ENCODE results near the gene MAD1L1.

MAD1L1 gene

DNA sequence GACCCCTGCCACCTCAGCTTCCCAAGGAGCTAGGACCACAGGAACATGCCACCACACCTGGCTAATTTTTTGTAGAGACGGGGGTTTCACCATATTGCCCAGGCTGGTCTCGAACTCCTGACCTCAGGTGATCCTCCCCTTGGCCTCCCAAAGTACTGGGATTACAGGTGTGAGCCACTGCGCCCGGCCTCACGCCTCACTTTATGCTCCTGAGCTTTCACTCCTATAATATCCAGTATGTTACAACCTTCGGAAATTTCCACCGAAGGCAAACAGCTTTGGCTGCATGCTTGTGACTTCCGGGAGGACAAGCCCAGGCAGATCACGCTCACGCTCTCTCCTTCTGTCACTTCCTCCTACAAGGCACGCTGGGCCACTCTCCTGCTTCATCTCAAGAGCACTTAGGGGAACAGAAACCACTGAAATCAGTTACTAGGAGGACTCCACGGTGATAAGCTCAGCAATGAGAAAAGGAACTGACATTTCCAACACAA lies 4.4 kb upstream of the MAD1L1 start:
- TF ChIP-seq TAF1 (IDR thresholded peaks at IDR 0.05; ENCODE audit: borderline replicate concordance, low read depth, low read length) (no peak), POLR2A (IDR thresholded peaks at IDR 0.05; ENCODE audit: low read depth, low read length) (peak; percentile 37; the same call in 1 of the 2 replicates), POLR2AphosphoS5 (IDR thresholded peaks at IDR 0.05; ENCODE audit: low read depth, low read length) (no peak)
- FAIRE-seq (peak; percentile 98), DNase-seq (ENCODE audit: insufficient read length) (peak; percentile 77)

DNA sequence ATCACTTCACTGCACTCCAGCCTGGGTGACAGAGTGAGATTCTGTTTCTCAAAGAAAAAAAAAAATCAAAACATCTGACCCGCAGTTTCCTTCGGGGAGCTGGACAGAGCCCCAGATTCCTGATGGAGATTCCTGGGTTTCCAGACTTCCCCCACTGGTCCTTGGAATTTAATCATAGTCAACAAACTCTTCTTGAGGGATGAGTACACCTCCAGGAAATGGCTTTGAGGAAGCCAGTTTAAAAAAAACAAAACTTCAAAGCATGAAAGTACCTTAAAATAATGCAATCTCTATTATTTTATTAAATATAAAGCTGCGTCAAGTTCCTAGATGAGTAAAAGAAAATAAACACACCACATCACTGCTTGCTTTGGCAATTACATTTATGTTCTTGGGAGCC lies 1.2 kb upstream of the MAD1L1 start:
- TF ChIP-seq POLR2A (IDR thresholded peaks at IDR 0.05; ENCODE audit: low read depth, low read length), result no peak
- no peak for TF ChIP-seq TAF1 (IDR thresholded peaks at IDR 0.05; ENCODE audit: borderline replicate concordance, low read depth, low read length)
- TF ChIP-seq POLR2AphosphoS5 (IDR thresholded peaks at IDR 0.05; ENCODE audit: low read depth, low read length), result no peak
- no peak for FAIRE-seq
- no peak for DNase-seq (ENCODE audit: insufficient read length)

GRCh38 chr7:2231992-2232765 lies 566 bp downstream of the MAD1L1 start:
- TF ChIP-seq POLR2A (IDR thresholded peaks at IDR 0.05; ENCODE audit: low read depth, low read length), result no peak
- no peak for TF ChIP-seq POLR2AphosphoS5 (IDR thresholded peaks at IDR 0.05; ENCODE audit: low read depth, low read length)
- no peak for TF ChIP-seq TAF1 (IDR thresholded peaks at IDR 0.05; ENCODE audit: borderline replicate concordance, low read depth, low read length)
- DNase-seq (ENCODE audit: insufficient read length) (peak; percentile 64), FAIRE-seq (no peak)

- TF ChIP-seq POLR2AphosphoS5 (IDR thresholded peaks at IDR 0.05; ENCODE audit: low read depth, low read length) (no peak), POLR2A (IDR thresholded peaks at IDR 0.05; ENCODE audit: low read depth, low read length) (no peak), TAF1 (IDR thresholded peaks at IDR 0.05; ENCODE audit: borderline replicate concordance, low read depth, low read length) (no peak)
- no peak for DNase-seq (ENCODE audit: insufficient read length)
Observed at GRCh38 chr7:2230882-2231281, 1.9 kb downstream of the MAD1L1 start.

GRCh38 chr7:2230226-2230625 lies 2.5 kb downstream of the MAD1L1 start:
- TF ChIP-seq POLR2AphosphoS5 (IDR thresholded peaks at IDR 0.05; ENCODE audit: low read depth, low read length), result no peak
- no peak for TF ChIP-seq POLR2A (IDR thresholded peaks at IDR 0.05; ENCODE audit: low read depth, low read length)
- TF ChIP-seq TAF1 (IDR thresholded peaks at IDR 0.05; ENCODE audit: borderline replicate concordance, low read depth, low read length), result no peak
- no peak for FAIRE-seq
- no peak for DNase-seq (ENCODE audit: insufficient read length)

More at GRCh38 chr7:2230882-2231281, 1.9 kb downstream of the MAD1L1 start:
- FAIRE-seq, result no peak

DNA sequence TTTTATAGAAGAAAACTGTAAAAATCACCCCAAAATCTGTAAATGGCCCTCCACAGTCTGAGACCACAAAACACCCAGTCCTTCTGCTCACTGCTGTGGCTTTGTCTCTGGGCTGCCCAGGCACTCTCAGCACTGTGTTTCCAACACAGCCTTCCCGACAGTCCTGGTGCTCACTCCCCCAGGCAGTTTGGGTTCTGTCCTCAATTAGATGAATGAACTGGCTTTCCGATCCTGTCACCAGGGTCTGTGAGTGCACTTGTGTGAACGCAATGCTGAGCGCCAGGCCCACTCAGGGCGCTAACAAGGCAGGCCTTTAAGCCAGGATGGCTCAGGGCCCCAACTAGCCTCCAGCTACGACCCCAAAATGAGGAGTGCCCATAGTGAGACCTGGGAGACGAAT lies 3.3 kb downstream of the MAD1L1 start:
- TF ChIP-seq TAF1 (IDR thresholded peaks at IDR 0.05; ENCODE audit: borderline replicate concordance, low read depth, low read length) (no peak), POLR2AphosphoS5 (IDR thresholded peaks at IDR 0.05; ENCODE audit: low read depth, low read length) (no peak), POLR2A (IDR thresholded peaks at IDR 0.05; ENCODE audit: low read depth, low read length) (no peak)
- DNase-seq (ENCODE audit: insufficient read length) (no peak), FAIRE-seq (no peak)

DNA sequence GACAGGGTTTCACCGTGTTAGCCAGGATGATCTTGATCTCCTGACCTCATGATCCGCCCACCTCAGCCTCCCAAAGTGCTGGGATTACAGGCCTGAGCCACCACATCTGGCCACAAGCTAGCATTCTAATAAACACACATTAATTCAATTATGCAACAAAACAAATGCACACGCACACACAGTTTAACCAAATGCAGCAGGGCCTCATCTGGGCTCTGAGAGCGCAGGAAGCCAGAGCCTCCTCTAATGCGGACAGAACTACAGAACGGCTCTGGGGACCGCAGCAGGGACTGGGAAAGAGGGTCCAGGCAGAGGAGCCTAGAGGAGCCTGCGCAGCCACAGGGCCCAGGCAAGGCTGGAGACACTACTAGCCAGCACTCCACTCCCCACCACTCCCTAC lies 3.8 kb downstream of the MAD1L1 start:
- TF ChIP-seq TAF1 (IDR thresholded peaks at IDR 0.05; ENCODE audit: borderline replicate concordance, low read depth, low read length) (no peak), POLR2A (IDR thresholded peaks at IDR 0.05; ENCODE audit: low read depth, low read length) (no peak), POLR2AphosphoS5 (IDR thresholded peaks at IDR 0.05; ENCODE audit: low read depth, low read length) (no peak)
- FAIRE-seq, result no peak

GRCh38 chr7:2227699-2228098 lies 5.0 kb downstream of the MAD1L1 start:
- FAIRE-seq (no peak), DNase-seq (ENCODE audit: insufficient read length) (no peak)
- no peak for TF ChIP-seq POLR2A (IDR thresholded peaks at IDR 0.05; ENCODE audit: low read depth, low read length)
- TF ChIP-seq TAF1 (IDR thresholded peaks at IDR 0.05; ENCODE audit: borderline replicate concordance, low read depth, low read length), result no peak
- TF ChIP-seq POLR2AphosphoS5 (IDR thresholded peaks at IDR 0.05; ENCODE audit: low read depth, low read length), result no peak

More for the DNA sequence above, 3.8 kb downstream of the MAD1L1 start:
- DNase-seq (ENCODE audit: insufficient read length), result no peak

GRCh38 chr7:2225830-2226229 lies 6.9 kb downstream of the MAD1L1 start:
- no peak for DNase-seq (ENCODE audit: insufficient read length)
- TF ChIP-seq POLR2AphosphoS5 (IDR thresholded peaks at IDR 0.05; ENCODE audit: low read depth, low read length) (no peak), TAF1 (IDR thresholded peaks at IDR 0.05; ENCODE audit: borderline replicate concordance, low read depth, low read length) (no peak), POLR2A (IDR thresholded peaks at IDR 0.05; ENCODE audit: low read depth, low read length) (no peak)
- FAIRE-seq, result no peak

DNA sequence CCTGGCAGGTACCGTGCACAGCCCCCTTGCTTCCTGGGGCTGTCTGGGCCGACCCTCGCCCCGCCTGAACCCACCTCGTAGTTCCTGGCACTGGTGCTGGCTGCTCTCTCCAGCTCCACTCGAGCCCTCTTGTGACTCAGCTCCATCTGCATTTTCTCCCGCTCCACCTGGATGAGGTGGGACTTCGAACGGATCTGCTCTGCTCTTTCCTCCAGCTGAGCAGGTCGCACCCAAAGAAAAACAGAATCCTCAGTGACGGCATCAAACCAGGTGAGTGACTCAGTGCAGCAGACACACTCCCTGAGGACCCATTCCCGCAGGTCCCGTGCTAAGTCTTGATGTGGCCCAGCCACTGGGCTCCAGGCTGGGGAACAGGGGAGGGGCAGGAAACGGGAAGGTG lies 7.4 kb downstream of the MAD1L1 start:
- DNase-seq (ENCODE audit: insufficient read length) (no peak), FAIRE-seq (no peak)
- no peak for TF ChIP-seq TAF1 (IDR thresholded peaks at IDR 0.05; ENCODE audit: borderline replicate concordance, low read depth, low read length)
- TF ChIP-seq POLR2A (IDR thresholded peaks at IDR 0.05; ENCODE audit: low read depth, low read length), result no peak
- no peak for TF ChIP-seq POLR2AphosphoS5 (IDR thresholded peaks at IDR 0.05; ENCODE audit: low read depth, low read length)

DNA sequence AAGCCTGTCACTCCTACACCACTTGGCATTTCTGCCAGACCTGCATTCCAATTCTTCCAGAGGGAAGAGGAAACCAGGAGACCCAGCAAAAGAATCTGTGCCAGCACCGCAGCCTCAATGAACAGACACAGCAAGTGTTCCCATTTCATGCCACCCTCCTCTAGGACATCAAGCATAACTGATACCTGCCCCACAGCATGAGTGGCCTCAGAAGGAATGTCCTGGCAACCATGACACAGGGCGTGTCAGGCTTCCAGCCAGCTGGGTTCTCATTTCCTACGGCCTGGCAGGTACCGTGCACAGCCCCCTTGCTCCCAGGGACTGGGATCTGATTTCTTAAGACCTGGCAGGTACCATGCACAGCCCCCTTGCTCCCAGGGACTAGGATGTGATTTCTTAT lies 7.8 kb downstream of the MAD1L1 start:
- FAIRE-seq (no peak), DNase-seq (ENCODE audit: insufficient read length) (no peak)
- no peak for TF ChIP-seq POLR2A (IDR thresholded peaks at IDR 0.05; ENCODE audit: low read depth, low read length)

GRCh38 chr7:2224491-2224928 lies 8.2 kb downstream of the MAD1L1 start:
- FAIRE-seq (no peak), DNase-seq (ENCODE audit: insufficient read length) (no peak)
- no peak for TF ChIP-seq POLR2A (IDR thresholded peaks at IDR 0.05; ENCODE audit: low read depth, low read length)
- TF ChIP-seq POLR2AphosphoS5 (IDR thresholded peaks at IDR 0.05; ENCODE audit: low read depth, low read length), result no peak
- no peak for TF ChIP-seq TAF1 (IDR thresholded peaks at IDR 0.05; ENCODE audit: borderline replicate concordance, low read depth, low read length)
